ENCODE measurements around the gene TRPC1.
"Not testable (repeated sequence)": the region's sequence is repeated elsewhere in the genome, so short reads cannot be mapped to it uniquely, and the experiment has no call there.

Gene TRPC1

GRCh38 chr3:142693136-142693853 lies 30.5 kb upstream of the TRPC1 start:
- TF ChIP-seq CTCF (IDR thresholded peaks at IDR 0.05; ENCODE audit: low read depth, low read length) = no peak
- peaks cover 9% of the 10 kb centered on the region for H3K4me1 ChIP-seq
- H3K27me3 ChIP-seq = no peaks in the 10 kb centered on the region
- peaks cover under 1% of the 10 kb centered on the region; the same call in 1 of the 2 replicates for H3K36me3 ChIP-seq
- no peak overlapping the region for H3K4me3 ChIP-seq (ENCODE audit: low read depth, low read length)
- no peaks in the 10 kb centered on the region for H3K9me3 ChIP-seq
- DNase-seq = no peak

GRCh38 chr3:142694225-142694624 lies 29.6 kb upstream of the TRPC1 start:
- TF ChIP-seq CTCF (IDR thresholded peaks at IDR 0.05; ENCODE audit: low read depth, low read length) = no peak
- no peaks in the 10 kb centered on the region for H3K27me3 ChIP-seq
- H3K4me1 ChIP-seq = peaks cover 9% of the 10 kb centered on the region
- no peak overlapping the region for H3K4me3 ChIP-seq (ENCODE audit: low read depth, low read length)
- H3K36me3 ChIP-seq = no peaks in the 10 kb centered on the region
- H3K9me3 ChIP-seq = no peaks in the 10 kb centered on the region
- no peak for DNase-seq

- no peak overlapping the region for H3K4me3 ChIP-seq (ENCODE audit: low read depth, low read length)
- no peaks in the 10 kb centered on the region; the same call in 1 of the 2 replicates for H3K36me3 ChIP-seq
- DNase-seq = peak; percentile 13
- no peaks in the 10 kb centered on the region for H3K27me3 ChIP-seq
- TF ChIP-seq CTCF (IDR thresholded peaks at IDR 0.05; ENCODE audit: low read depth, low read length) = no peak
- no peaks in the 10 kb centered on the region for H3K9me3 ChIP-seq
- H3K4me1 ChIP-seq = peaks cover 9% of the 10 kb centered on the region
These were observed 18.6 kb upstream of the TRPC1 start for GRCh38 chr3:142705198-142705597.

GRCh38 chr3:142706321-142707127 lies 17.3 kb upstream of the TRPC1 start:
- no peak for TF ChIP-seq CTCF (IDR thresholded peaks at IDR 0.05; ENCODE audit: low read depth, low read length)
- DNase-seq = no peak
- peaks cover 9% of the 10 kb centered on the region for H3K4me1 ChIP-seq

GRCh38 chr3:142709207-142709606 lies 14.6 kb upstream of the TRPC1 start:
- H3K27me3 ChIP-seq = no peaks in the 10 kb centered on the region
- H3K4me3 ChIP-seq (ENCODE audit: low read depth, low read length) = no peak overlapping the region
- DNase-seq = no peak
- no peaks in the 10 kb centered on the region for H3K9me3 ChIP-seq
- TF ChIP-seq CTCF (IDR thresholded peaks at IDR 0.05; ENCODE audit: low read depth, low read length) = no peak
- H3K36me3 ChIP-seq = no peaks in the 10 kb centered on the region; the same call in 1 of the 2 replicates
- peaks cover 9% of the 10 kb centered on the region for H3K4me1 ChIP-seq

More at GRCh38 chr3:142706321-142707127, 17.3 kb upstream of the TRPC1 start:
- H3K9me3 ChIP-seq = no peaks in the 10 kb centered on the region
- H3K27me3 ChIP-seq = no peaks in the 10 kb centered on the region
- no peak overlapping the region for H3K4me3 ChIP-seq (ENCODE audit: low read depth, low read length)
- H3K36me3 ChIP-seq = no peaks in the 10 kb centered on the region; the same call in 1 of the 2 replicates

- not testable (repeated sequence) for DNase-seq; H3K4me3 ChIP-seq (ENCODE audit: low read depth, low read length); H3K27me3 ChIP-seq; H3K4me1 ChIP-seq; H3K9me3 ChIP-seq; H3K36me3 ChIP-seq
These were observed 9.0 kb upstream of the TRPC1 start for GRCh38 chr3:142714882-142715281.

Measured in BE2C (cell line).